ENCODE data around the gene GCN1. TPM values are rescaled to one million over a fixed set of nuclear protein-coding genes. Genes with fewer than 3 reads are reported as not detected.
A peak's percentile ranks its signal among the peaks of the same experiment; 100 is the strongest.

GCN1 gene
- total and polyA plus RNA-seq, 5 experiments from 2014 or later, result 14.9 to 133 (median 28.3) TPM

GRCh38 chr12:120142231-120142877 lies 52.2 kb downstream of the GCN1 start:
- POLR2A ChIA-PET, result no interaction called here
- Mint-ChIP-seq H3K4me1 (peaks cover 0 to 3% (median 0%) of the 10 kb centered on the region in 4 donors), H3K9me3 (no peaks in the 10 kb centered on the region), H3K36me3 (peaks cover 9 to 85% (median 23%) of the 10 kb centered on the region in 3 donors), H3K27ac (no peak overlapping the region), H3K4me3 (no peak overlapping the region), H3K27me3 (no peaks in the 10 kb centered on the region)
- DNase-seq (no peak), ATAC-seq (no peak)

GRCh38 chr12:120141336-120141735 lies 53.2 kb downstream of the GCN1 start:
- Mint-ChIP-seq H3K27ac (peak overlapping the region in 2 of 10 donors; percentile 41 to 83), H3K9me3 (no peaks in the 10 kb centered on the region), H3K36me3 (peaks cover 9 to 85% (median 25%) of the 10 kb centered on the region in 3 donors), H3K4me3 (no peak overlapping the region), H3K4me1 (peaks cover 0 to 3% (median 0%) of the 10 kb centered on the region in 4 donors), H3K27me3 (no peaks in the 10 kb centered on the region)
- POLR2A ChIA-PET, result no interaction called here
- ATAC-seq, result no peak
- DNase-seq, result no peak

- POLR2A ChIA-PET, result no interaction called here
- Mint-ChIP-seq H3K27me3 (no peaks in the 10 kb centered on the region), H3K4me1 (peaks cover 0 to 3% (median 0%) of the 10 kb centered on the region in 4 donors), H3K27ac (peak overlapping the region in 1 of 10 donors; percentile 41), H3K4me3 (no peak overlapping the region), H3K9me3 (no peaks in the 10 kb centered on the region), H3K36me3 (peaks cover 9 to 93% (median 25%) of the 10 kb centered on the region in 3 donors)
- DNase-seq, result no peak
- no peak for ATAC-seq
These were observed 53.9 kb downstream of the GCN1 start for GRCh38 chr12:120140603-120141002.

- Mint-ChIP-seq H3K4me3 (no peak overlapping the region), H3K27ac (no peak overlapping the region)
These were observed 54.6 kb downstream of the GCN1 start for GRCh38 chr12:120139958-120140357.

GRCh38 chr12:120138366-120138765 lies 56.1 kb downstream of the GCN1 start:
- Mint-ChIP-seq H3K9me3 (no peaks in the 10 kb centered on the region), H3K36me3 (peaks cover 9 to 96% (median 26%) of the 10 kb centered on the region in 3 donors), H3K4me1 (peaks cover 0 to 3% (median under 1%) of the 10 kb centered on the region in 4 donors), H3K27me3 (no peaks in the 10 kb centered on the region), H3K4me3 (no peak overlapping the region), H3K27ac (peak overlapping the region in 1 of 10 donors; percentile 14)
- DNase-seq, result no peak
- no peak for ATAC-seq
- POLR2A ChIA-PET, result interaction anchor here (0.9 kb wide), 1 partner anchor 22 kb away, joined by 3 read pairs; the partner anchor contains the start of gene RAB35

More at GRCh38 chr12:120139958-120140357, 54.6 kb downstream of the GCN1 start:
- Mint-ChIP-seq H3K36me3 (peaks cover 9 to 96% (median 26%) of the 10 kb centered on the region in 3 donors), H3K9me3 (no peaks in the 10 kb centered on the region), H3K27me3 (no peaks in the 10 kb centered on the region), H3K4me1 (peaks cover 0 to 3% (median 0%) of the 10 kb centered on the region in 4 donors)
- ATAC-seq (no peak), DNase-seq (no peak)
- POLR2A ChIA-PET, result no interaction called here

GRCh38 chr12:120137833-120138232 lies 56.7 kb downstream of the GCN1 start:
- no peaks in the 10 kb centered on the region for H3K9me3 Mint-ChIP-seq
- H3K27me3 Mint-ChIP-seq, result no peaks in the 10 kb centered on the region
- peaks cover 9 to 97% (median 27%) of the 10 kb centered on the region in 3 donors for H3K36me3 Mint-ChIP-seq
- H3K4me3 Mint-ChIP-seq, result no peak overlapping the region
- DNase-seq, result no peak
- H3K27ac Mint-ChIP-seq, result no peak overlapping the region
- no peak for ATAC-seq
- POLR2A ChIA-PET, result no interaction called here
- H3K4me1 Mint-ChIP-seq, result peaks cover 0 to 6% (median 2%) of the 10 kb centered on the region in 4 donors

GRCh38 chr12:120136093-120136770 lies 58.3 kb downstream of the GCN1 start:
- Mint-ChIP-seq H3K36me3 (peaks cover 9 to 96% (median 30%) of the 10 kb centered on the region in 3 donors), H3K27ac (peak overlapping the region in 1 of 10 donors; percentile 29), H3K4me3 (no peak overlapping the region), H3K9me3 (no peaks in the 10 kb centered on the region), H3K4me1 (peaks cover 0 to 8% (median 2%) of the 10 kb centered on the region in 4 donors), H3K27me3 (no peaks in the 10 kb centered on the region)
- ATAC-seq (no peak), DNase-seq (no peak)
- POLR2A ChIA-PET, result interaction anchor here (0.5 kb wide), 1 partner anchor 124 kb away, joined by 3 read pairs; no protein-coding TSS in a partner anchor

GRCh38 chr12:120134307-120134980 lies 60.1 kb downstream of the GCN1 start:
- POLR2A ChIA-PET, result interaction anchor here (1.1 kb wide), 1 partner anchor 26 kb away, joined by 3 read pairs; no protein-coding TSS in a partner anchor
- ATAC-seq (no peak), DNase-seq (no peak)
- Mint-ChIP-seq H3K27ac (peak overlapping the region in 1 of 10 donors; percentile 65), H3K9me3 (no peaks in the 10 kb centered on the region), H3K27me3 (no peaks in the 10 kb centered on the region), H3K36me3 (peaks cover 0 to 94% (median 22%) of the 10 kb centered on the region in 3 donors), H3K4me1 (peaks cover 0 to 8% (median under 1%) of the 10 kb centered on the region in 4 donors), H3K4me3 (no peak overlapping the region)

- Mint-ChIP-seq H3K36me3 (peaks cover 0 to 96% (median 25%) of the 10 kb centered on the region in 3 donors), H3K4me1 (peaks cover 0 to 8% (median under 1%) of the 10 kb centered on the region in 4 donors), H3K9me3 (no peaks in the 10 kb centered on the region), H3K27me3 (no peaks in the 10 kb centered on the region), H3K4me3 (no peak overlapping the region), H3K27ac (peak overlapping the region in 1 of 10 donors; percentile 68)
- POLR2A ChIA-PET, result no interaction called here
- DNase-seq (no peak), ATAC-seq (no peak)
These were observed 61.6 kb downstream of the GCN1 start for GRCh38 chr12:120132863-120133385.

GRCh38 chr12:120132054-120132836 lies 62.3 kb downstream of the GCN1 start:
- Mint-ChIP-seq H3K9me3 (no peaks in the 10 kb centered on the region), H3K4me3 (no peak overlapping the region), H3K27ac (peak overlapping the region in 2 of 10 donors; percentile 34 to 58), H3K27me3 (no peaks in the 10 kb centered on the region), H3K4me1 (peaks cover 0 to 8% (median under 1%) of the 10 kb centered on the region in 4 donors), H3K36me3 (peaks cover 0 to 96% (median 24%) of the 10 kb centered on the region in 3 donors)
- DNase-seq (no peak), ATAC-seq (no peak)
- POLR2A ChIA-PET, result interaction anchor here (0.5 to 1.2 kb wide), 2 partner anchors 13 to 15 kb away, joined by 4 to 5 read pairs; no protein-coding TSS in a partner anchor

- no peak overlapping the region for H3K4me3 Mint-ChIP-seq
- ATAC-seq, result no peak
- H3K27ac Mint-ChIP-seq, result peak overlapping the region in 1 of 10 donors; percentile 73
- no peaks in the 10 kb centered on the region for H3K9me3 Mint-ChIP-seq
- H3K4me1 Mint-ChIP-seq, result peaks cover 0 to 10% (median under 1%) of the 10 kb centered on the region in 4 donors
- DNase-seq, result no peak
- no peaks in the 10 kb centered on the region for H3K27me3 Mint-ChIP-seq
- H3K36me3 Mint-ChIP-seq, result peaks cover 0 to 96% (median 22%) of the 10 kb centered on the region in 3 donors
- POLR2A ChIA-PET, result interaction anchor here (0.5 to 1.2 kb wide), 2 partner anchors 14 to 151 kb away, joined by 4 to 8 read pairs; no protein-coding TSS in a partner anchor
These were observed 63.4 kb downstream of the GCN1 start for GRCh38 chr12:120131116-120131515.
